NCI-H1694 (cell line): ENCODE results near the gene ASPSCR1.

Experiments
- DNase-seq: peaks from one replicate; lab custom pipeline; 2025; lab: John Stamatoyannopoulos, UW

The ASPSCR1 gene

DNA sequence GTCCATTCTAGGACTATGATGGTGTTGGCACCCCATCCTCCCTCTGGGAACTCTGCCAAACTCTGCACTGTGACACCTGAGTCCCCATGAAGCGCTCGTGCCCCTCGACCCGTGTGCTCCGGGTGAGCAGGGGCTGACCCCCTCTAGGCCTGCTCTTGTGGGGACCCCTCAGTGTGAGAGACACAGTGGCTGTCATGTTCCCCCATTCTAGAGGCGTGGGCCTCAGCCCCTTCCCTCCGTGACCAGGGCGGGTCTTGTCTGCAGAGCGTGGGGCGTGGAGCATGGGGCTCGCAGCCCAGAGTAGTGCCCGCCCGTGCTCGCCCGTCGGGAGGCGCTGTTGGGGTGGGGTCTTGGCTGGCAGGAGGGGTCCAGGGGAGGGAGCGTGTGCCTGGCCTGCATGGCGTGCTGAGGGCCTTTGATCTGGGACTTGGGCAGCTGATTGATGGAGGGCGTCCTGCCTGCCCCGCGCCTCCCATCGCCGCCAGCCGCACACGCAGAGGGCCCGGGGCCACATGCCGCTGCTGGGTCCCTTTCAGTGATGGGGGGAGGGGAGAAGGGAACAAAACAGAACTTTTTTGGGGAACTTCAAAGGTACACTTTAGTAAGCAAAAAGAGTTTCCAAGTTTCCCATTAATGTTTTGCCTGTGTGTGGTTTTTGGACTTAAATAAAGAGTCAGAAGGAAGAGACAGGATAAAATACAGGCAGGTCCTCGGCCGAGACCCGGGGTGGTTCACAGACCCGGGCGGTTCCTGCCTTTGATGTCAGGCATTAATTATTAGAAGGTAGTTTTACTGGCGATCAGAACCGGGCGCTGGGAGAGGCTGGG, 22.8 kb downstream of the ASPSCR1 start:
- no peak for DNase-seq

DNA sequence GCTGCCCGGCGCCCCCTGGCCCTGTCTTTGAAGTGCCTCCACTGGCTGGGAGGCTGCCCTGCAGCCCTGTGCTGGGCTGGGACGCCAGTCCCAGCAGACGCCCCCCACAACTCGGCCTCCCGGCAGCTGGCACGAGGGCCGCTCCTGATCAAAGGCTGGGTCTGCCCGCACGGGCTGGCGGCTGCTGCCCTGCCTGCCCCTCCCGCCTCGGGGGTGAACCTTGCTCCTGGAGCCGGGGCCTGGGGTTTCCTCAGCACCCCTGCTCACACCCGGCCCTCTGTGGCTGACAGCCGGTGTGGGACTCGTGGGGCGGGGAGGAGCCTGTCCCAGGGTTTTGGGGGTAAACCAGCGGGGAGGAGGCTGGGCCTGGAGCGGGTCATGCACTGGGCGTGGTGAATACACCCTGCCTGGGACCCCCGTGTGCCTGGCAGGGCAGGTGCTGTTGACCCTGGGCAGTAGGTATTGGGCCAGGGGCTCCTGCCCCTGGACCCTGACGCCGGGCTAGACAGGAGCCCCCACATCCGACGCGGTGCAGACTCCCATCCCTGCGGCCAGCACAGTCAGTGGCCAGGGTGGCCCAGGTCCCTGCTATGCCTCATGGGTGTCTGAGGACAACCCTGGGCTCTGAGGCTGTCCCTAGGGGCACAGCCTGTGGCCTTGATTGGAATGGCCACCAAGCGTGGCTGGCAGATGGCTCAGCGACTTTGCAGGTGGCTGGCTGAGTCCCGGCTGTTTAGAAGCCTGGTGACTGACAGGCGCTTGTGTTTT, 23.6 kb downstream of the ASPSCR1 start:
- DNase-seq = peak; percentile 56

GRCh38 chr17:82001571-82002056, 24.2 kb downstream of the ASPSCR1 start:
- DNase-seq = no peak

DNA sequence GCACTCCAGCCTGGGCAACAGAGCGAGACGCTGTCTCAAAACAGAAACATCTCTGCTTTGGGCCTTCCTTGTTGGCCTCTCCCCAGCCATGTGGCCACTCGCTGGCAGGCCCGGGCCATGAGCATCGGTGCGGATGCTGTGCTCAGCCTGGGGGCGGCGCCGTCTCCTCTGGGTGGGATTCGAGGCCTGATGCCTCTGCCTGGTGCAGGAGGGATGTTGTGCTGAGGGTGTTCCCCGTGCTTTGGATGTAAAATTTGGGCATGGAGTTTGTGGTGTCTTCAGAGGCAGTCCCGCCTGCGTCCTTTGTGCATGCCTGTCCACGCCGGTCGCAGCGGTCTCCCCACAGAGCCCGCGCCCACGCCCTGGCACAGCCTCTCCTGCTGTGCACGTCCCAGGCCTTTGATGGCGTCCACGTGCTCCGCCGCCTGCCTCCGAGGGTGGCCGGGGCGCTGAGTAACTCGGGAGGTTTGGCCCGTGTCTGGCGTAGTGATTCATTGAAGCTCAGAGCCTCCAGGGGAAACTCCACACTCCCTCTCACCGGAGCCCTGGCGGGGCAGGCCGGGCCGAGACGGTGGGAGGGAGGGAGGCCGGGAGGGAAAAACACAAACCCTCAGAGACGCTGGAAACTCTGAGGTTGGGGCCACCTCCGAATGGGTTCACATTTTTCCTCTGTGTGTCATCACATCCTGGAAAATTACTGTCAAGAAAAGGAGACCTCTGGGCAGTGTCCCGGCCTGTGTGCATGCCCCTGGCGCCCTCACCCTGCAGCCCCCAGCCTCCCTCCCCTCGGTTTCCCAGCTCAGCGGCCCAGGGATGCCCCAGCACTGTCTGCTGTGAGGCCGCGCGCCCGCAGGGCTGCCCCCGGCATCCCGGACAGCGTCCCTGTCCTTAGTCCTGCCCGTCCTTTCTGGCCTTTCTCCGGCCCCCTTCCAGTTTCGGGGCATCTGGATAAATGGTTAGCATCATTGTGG, 26.3 kb downstream of the ASPSCR1 start:
- no peak for DNase-seq

DNA sequence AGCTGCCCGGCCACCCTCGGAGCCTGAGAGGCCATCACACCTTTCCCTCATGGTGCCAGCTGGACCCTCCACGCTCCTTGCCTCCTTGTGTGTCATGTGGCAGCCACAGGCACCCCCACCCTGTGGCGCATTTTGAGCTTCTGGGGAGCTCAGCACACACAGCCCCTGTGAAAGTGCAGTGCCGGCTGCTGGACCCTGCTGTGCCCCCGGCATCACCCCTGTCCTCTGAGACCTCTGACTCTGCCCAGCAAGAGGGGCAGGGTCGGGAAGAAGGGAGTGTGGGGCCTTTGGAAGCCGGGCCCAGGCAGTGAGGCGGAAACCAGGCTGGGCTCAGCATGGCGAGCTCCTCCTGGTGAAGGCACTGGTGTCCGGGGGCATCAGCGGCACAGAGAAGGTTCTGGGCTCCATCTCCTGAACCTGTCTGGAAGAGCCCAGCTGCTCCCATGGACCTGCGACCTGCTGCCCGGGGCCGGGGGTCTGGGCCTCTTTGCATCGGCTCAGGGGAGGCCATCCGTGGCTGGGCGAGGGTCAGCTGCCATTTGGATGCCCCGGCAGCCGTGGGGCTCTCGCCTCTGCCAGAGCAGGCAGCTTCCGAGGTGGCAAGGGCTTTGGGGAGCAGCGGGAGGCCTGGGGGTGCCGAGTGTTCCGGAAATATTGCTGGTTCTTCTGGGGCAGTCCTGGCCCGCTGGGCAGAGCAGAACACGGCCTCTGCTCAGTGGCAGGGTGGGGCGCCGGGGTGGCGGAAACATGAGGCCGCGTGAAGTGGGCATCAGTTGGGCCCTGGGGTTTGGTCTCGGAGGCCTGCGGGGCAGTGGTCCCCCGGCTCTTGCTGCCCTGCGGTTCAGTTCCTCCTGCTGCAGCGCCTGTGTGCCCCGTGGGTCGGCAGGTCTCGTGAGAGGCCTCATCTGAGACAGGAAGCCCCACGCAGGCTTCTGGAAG, 27.4 kb downstream of the ASPSCR1 start:
- DNase-seq = no peak

DNA sequence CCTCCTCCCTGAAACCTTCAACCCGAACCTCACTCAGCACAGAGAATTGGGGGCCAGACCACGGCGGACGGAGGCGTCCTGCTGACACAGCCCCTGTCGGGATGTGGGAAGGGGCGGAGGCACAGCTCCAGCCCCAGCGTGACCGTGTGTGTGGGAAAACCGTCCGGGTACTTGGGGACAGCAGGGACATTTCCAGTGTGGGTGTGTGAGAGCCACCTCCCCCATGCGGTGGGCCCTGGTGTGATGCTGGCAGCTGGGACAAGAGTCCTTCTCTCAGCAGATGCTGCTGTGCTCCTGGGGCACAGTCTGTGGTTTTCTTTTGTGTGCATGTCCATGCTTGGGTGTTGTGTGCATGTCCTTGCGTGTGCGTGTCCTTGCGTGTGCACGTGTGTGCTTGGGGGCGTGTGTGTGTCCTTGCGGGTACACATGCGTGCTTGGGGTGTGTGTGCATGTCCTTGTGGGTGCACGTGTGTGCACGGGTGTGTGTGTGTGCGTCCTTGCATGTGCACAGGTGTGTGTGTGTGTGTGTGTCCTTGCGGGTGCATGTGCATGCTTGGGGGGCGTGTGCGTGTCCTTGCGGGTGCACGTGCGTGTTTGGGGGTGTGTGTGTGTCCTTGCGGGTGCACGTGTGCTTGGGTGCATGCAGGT, 28.4 kb downstream of the ASPSCR1 start:
- peak; percentile 21 for DNase-seq

DNA sequence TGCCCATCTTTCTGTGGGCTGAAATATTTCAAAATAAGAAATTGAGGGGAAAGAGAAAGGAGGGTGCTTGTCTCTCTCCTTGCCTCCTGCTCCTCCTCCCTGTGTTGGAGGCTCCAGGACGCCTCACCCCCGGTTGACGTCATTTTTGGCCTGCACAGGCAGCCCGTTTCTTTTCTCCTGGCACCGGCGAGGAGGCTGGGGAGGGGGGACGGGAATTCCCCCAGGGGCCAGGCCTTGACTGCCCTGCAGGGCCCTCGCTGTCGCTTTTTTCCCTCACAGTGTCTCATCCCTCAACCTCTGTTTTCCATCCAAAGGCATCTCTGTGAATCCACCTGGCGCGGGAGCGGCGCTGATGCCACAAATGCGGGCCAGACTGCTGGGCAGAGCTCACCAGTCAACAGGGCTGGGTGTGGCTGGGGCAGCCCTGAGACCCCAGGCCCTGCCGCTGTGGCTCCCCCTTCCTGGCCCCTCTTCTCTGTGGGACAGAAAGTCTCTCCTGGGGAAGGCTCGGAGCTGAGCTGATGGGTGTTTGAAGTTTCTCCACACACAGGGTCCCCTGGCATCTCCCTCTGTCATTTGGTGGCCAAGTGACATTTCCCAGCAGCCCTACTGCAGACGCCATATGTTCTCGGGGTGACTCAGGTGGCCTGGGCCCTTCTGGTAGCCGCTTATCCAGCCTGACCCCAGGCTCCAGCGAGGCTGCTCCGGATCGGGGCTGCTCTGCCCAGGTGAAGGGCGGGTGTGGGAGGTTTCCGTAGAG, 29.2 kb downstream of the ASPSCR1 start:
- DNase-seq = peak; percentile 38

GRCh38 chr17:82007228-82007494, 29.7 kb downstream of the ASPSCR1 start:
- no peak for DNase-seq

DNA sequence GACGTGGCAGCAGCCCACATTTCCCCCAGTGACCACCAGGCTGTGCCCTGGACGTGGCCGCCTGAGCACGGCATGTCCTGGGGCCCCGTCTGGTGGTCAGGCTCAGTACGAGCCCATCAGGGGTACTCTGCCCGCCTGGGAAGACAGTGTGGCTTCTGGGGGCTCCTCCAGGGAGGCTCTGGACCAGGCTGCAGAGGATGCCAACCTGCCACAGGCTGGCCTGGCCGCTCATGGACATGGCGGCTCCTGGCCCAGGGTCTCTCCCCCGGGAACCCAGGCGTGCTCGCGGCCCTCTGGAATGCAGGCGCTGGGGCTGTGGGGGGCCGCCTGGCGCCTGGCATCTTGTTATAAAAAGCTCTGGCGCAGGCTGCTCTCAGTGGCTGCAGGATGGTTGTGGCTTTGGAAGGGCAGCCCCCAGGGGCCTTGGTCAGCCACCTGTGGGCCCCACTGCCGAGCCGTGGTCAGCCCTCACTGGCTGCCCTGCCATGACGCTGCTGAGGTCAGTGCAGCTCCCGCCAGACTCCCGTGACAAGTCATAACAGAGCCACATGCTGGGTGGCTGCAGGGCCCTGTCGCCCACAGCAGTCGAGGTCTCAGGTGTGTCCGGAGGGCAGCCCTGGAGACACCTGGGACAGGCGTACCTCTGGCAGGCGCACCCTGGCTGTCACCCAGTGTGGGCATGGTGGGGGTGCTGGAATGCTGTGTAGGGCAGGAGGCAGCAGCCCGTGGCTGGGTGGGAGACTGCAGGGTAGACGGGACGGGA, 30.2 kb downstream of the ASPSCR1 start:
- DNase-seq = no peak

- no peak for DNase-seq
Measured at GRCh38 chr17:82008258-82008940, 31.0 kb downstream of the ASPSCR1 start.

DNA sequence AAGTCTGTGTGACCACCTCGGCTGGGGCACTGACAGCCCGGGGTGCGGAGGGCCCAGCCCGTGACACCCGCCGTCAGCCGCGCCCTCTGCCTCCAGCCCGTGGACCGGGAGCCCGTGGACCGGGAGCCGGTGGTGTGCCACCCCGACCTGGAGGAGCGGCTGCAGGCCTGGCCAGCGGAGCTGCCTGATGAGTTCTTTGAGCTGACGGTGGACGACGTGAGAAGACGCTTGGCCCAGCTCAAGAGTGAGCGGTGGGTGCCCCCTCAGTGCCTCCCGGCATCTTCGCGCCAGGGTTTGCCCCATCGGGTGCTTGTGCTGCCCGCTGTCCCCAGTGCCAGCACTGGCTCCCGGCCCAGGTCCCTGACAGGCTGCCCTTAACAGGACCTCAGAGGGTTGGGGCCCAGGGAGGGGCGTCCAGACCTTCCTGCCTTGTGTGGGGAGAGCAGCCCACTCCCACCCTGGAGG, 31.5 kb downstream of the ASPSCR1 start:
- DNase-seq = no peak

GRCh38 chr17:82009413-82009812, 32.0 kb downstream of the ASPSCR1 start:
- no peak for DNase-seq

DNA sequence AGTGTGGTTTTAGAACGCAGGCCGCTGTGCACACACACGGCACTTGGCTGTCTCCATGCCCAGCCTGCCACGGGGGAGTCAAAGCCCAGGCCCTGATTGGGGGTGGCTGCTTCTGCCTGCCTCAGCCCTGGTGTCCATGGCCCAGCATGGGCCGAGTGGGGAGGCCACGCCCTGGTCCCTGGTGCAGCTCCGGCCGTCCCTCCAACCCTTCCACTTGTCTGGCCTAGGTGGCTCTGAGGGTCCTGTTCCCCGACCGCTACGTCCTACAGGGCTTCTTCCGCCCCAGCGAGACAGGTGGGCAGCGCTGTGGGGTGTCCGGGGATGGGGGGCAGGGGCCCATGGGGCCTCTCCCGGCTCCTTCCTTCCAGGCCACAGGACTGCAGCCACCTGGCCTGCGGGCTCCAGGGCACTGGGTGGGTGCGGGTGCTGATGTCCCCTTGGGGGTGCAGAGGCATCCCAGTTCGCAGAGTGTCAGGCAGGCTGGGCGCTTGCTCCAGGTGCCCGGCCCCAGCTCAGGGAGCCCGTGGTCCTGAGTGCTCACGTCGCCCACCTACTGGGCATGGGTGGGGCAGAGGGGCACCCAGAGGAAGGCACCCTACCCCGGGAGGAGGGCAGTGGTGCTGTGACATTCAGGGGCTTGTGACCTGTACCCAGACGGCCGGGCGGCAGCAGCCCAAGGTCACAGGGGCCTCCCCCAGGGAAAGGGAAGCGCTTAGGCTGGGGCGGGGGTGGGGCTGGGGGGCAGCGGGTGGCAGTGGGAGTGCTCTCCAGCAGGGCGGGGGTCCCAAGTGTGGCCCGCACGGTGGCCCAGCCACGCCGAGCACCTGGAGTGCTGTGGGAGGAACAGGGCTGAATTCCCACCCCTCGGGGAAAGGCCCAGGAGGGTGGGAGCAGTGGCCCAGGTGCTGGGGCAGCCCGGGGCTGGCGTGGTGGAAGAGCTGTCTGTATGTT, 33.4 kb downstream of the ASPSCR1 start:
- no peak for DNase-seq

- no peak for DNase-seq
Measured at GRCh38 chr17:82011617-82012187, 34.3 kb downstream of the ASPSCR1 start.

DNA sequence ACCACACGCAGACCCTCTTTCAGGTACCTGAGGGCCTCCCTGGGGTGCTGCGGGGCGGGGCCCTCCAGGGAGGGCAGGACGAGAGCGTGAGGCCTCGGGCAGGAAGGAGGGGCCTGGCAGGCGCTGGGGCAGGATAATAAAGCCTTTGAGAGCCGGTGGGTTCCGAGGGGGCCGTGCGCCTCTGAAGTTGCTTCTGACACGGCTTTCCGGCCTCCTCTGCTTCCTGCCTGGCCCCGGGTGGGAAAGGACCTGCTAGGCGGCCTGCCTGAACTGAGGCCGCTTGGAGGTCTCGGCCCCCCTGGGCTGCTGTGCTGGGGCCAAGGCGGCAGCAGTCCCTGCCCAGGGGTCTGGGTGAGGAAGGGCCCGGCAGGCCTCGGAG, 34.8 kb downstream of the ASPSCR1 start:
- DNase-seq = no peak

GRCh38 chr17:82012640-82013295, 35.3 kb downstream of the ASPSCR1 start:
- DNase-seq = no peak
